Tibial nerve (tissue), 4 donors: ENCODE results near the gene MID2. TPM values are rescaled to one million over a fixed set of nuclear protein-coding genes. Genes with fewer than 3 reads are reported as not detected.
A peak's percentile ranks its signal among the peaks of the same experiment; 100 is the strongest.

ENCODE experiments used
- DNase-seq, 2 donors: peaks; one replicate each; pipeline ENCODE4 v3.0.0-alpha.2; 2019; ENCODE audit warnings: low spot score in 2 of 2
- H3K27ac ChIP-seq, 4 donors: fragments of 200-600 bp; sonication (generic) in 3 of 4; one replicate each; pipeline ENCODE4 v1.5.1; 2017 to 2019; ENCODE audit warnings: mild to moderate bottlenecking in 1 of 4
- H3K27me3 ChIP-seq, 2 donors: fragments of 200-600 bp; sonication (generic) in 1 of 2; one replicate each; pipeline versions ENCODE4 v1.5.1 to v1.6.0; 2017 to 2019
- H3K36me3 ChIP-seq, 3 donors: fragments of 200-600 bp; sonication (generic); one replicate each; pipeline ENCODE4 v1.5.1; 2018 to 2019
- H3K4me1 ChIP-seq, 4 donors: fragments of 200-600 bp; sonication (generic) in 3 of 4; one replicate each; pipeline ENCODE4 v1.5.1; 2017 to 2019
- H3K4me3 ChIP-seq, 4 donors: fragments of 200-600 bp; sonication (generic) in 3 of 4; one replicate each; pipeline ENCODE4 v1.5.1; 2017 to 2019; ENCODE audit warnings: mild to moderate bottlenecking in 1 of 4, moderate library complexity in 1 of 4
- H3K9me3 ChIP-seq, 4 donors: fragments of 200-600 bp; sonication (generic) in 3 of 4; one replicate each; pipeline ENCODE4 v1.5.1; 2017 to 2019
- CTCF ChIP-seq, 5 experiments: fragments of 200-600 bp in 3 of 5; fragments of 450-650 bp in 2 of 5; sonication (generic) in 3 of 5; IDR thresholded peaks; one replicate each; pipeline ENCODE4 v1.5.1; 2016 to 2019; ENCODE audit warnings: antibody characterized with exemption in 5 of 5, mild to moderate bottlenecking in 3 of 5, moderate library complexity in 2 of 5
- EP300 ChIP-seq, 2 donors: sonication (generic); formaldehyde crosslinking; IDR thresholded peaks; one replicate each; pipeline ENCODE4 v1.6.1; 2017; ENCODE audit warnings: antibody characterized with exemption in 2 of 2, mild to moderate bottlenecking in 1 of 2
- POLR2A ChIP-seq, 2 donors: fragments of 450-650 bp; IDR thresholded peaks; one replicate each; pipeline ENCODE4 v1.6.1; 2017; ENCODE audit warnings: antibody characterized with exemption in 2 of 2, mild to moderate bottlenecking in 2 of 2, moderate library complexity in 2 of 2
- WGBS, 2 donors: methylation state at CpG; one replicate each; pipeline ENCODE4 v1.1.5; 2018; 5-methylcytosine and 5-hydroxymethylcytosine counted together
- total RNA-seq, 4 donors: library from RNA; depleted of rRNA; stranded (reverse); fragments of >200 nt; gene quantifications; one replicate each; pipeline ENCODE4 v1.1.0, GENCODE V29; 2016

The MID2 gene
- total RNA-seq, 4 donors from 2014 or later = 17.1 to 31.0 (median 20.0) TPM

- Histone ChIP-seq H3K4me1 (no peaks in the 10 kb centered on the region), H3K4me3 (no peak overlapping the region), H3K36me3 (peaks cover 0 to 5% (median 0%) of the 10 kb centered on the region in 3 donors), H3K9me3 (peaks cover 0 to 4% (median 0%) of the 10 kb centered on the region in 4 donors), H3K27me3 (peaks cover 0 to 3% of the 10 kb centered on the region in 2 donors), H3K27ac (no peak overlapping the region)
- no peak for TF ChIP-seq POLR2A (IDR thresholded peaks at IDR 0.05)
- peak in 4 of 5 experiments; percentile 16 to 69 (median 50) for TF ChIP-seq CTCF (IDR thresholded peaks at IDR 0.05)
- peak in 1 of 2 donors; percentile 42 for DNase-seq
- 42% methylated on average over 4 of the region's 4 CpGs for WGBS, 2 donors
Measured at GRCh38 chrX:107894038-107894437, 68.4 kb downstream of the MID2 start.

DNA sequence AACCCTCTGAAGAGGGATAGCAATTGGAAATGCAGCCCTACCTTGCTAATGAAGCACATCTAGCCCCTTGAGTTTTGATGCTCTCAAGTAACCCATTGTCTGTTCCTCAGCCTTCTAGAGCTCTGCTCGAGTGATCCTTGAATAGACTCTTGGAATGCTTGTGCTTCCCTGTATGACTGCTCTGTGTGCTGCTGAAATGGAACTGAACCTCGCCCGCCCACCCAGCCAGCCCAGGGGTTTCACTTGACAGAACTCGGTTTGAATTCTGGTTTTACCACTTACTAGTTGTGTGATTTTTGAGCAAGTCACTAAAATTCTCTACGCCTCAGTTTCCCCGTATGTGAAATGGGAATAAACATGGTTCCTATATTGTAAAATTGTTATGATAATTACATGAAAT lies 77.1 kb downstream of the MID2 start:
- Histone ChIP-seq H3K9me3 (no peaks in the 10 kb centered on the region), H3K27me3 (peaks cover 0 to 20% of the 10 kb centered on the region in 2 donors), H3K27ac (no peak overlapping the region), H3K4me1 (no peaks in the 10 kb centered on the region), H3K36me3 (peaks cover 0 to 24% (median 0%) of the 10 kb centered on the region in 3 donors), H3K4me3 (no peak overlapping the region)
- DNase-seq = no peak
- WGBS, 2 donors = 72 to 74% methylated on average over 6 of the region's 6 CpGs
- TF ChIP-seq EP300 (IDR thresholded peaks at IDR 0.05) (no peak), CTCF (IDR thresholded peaks at IDR 0.05) (no peak), POLR2A (IDR thresholded peaks at IDR 0.05) (no peak)

GRCh38 chrX:107905366-107905765 lies 79.7 kb downstream of the MID2 start:
- Histone ChIP-seq H3K4me3 (no peak overlapping the region), H3K27ac (no peak overlapping the region), H3K27me3 (peaks cover 0 to 20% of the 10 kb centered on the region in 2 donors), H3K4me1 (no peaks in the 10 kb centered on the region), H3K36me3 (peaks cover 0 to 24% (median 0%) of the 10 kb centered on the region in 3 donors), H3K9me3 (no peaks in the 10 kb centered on the region)
- WGBS, 2 donors = 79% methylated on average over 3 of the region's 3 CpGs
- DNase-seq = no peak
- TF ChIP-seq CTCF (IDR thresholded peaks at IDR 0.05) (no peak), POLR2A (IDR thresholded peaks at IDR 0.05) (no peak), EP300 (IDR thresholded peaks at IDR 0.05) (no peak)

GRCh38 chrX:107924136-107924746 lies 98.6 kb downstream of the MID2 start:
- H3K36me3 ChIP-seq = peaks cover 0 to 36% (median 0%) of the 10 kb centered on the region in 3 donors
- no peak for TF ChIP-seq POLR2A (IDR thresholded peaks at IDR 0.05)
- TF ChIP-seq CTCF (IDR thresholded peaks at IDR 0.05) = no peak
- TF ChIP-seq EP300 (IDR thresholded peaks at IDR 0.05) = no peak
- H3K27me3 ChIP-seq = peaks cover 0 to 7% of the 10 kb centered on the region in 2 donors
- no peak overlapping the region for H3K27ac ChIP-seq
- no peaks in the 10 kb centered on the region for H3K4me1 ChIP-seq
- H3K9me3 ChIP-seq = no peaks in the 10 kb centered on the region
- H3K4me3 ChIP-seq = no peak overlapping the region
- 72 to 87% methylated on average over 7 of the region's 7 CpGs for WGBS, 2 donors
- DNase-seq = no peak

- TF ChIP-seq CTCF (IDR thresholded peaks at IDR 0.05) = no peak
- no peak for TF ChIP-seq POLR2A (IDR thresholded peaks at IDR 0.05)
- TF ChIP-seq EP300 (IDR thresholded peaks at IDR 0.05) = no peak
- 91 to 100% methylated on average over 1 of the region's 1 CpG for WGBS, 2 donors
Measured at GRCh38 chrX:107934262-107934661, 108.6 kb downstream of the MID2 start.

More at GRCh38 chrX:107934262-107934661, 108.6 kb downstream of the MID2 start:
- Histone ChIP-seq H3K27me3 (peaks cover 0 to 11% of the 10 kb centered on the region in 2 donors), H3K4me1 (peaks cover 0 to 7% (median 0%) of the 10 kb centered on the region in 4 donors), H3K27ac (no peak overlapping the region), H3K4me3 (no peak overlapping the region), H3K36me3 (no peaks in the 10 kb centered on the region), H3K9me3 (no peaks in the 10 kb centered on the region)
- no peak for DNase-seq
